GM21576 (cell line): Measurements from ENCODE around the gene TMEM222.

Experiments used
- ATAC-seq: cut with Tn5 transposase; IDR thresholded peaks from one replicate; pipeline ENCODE4 v1.9.1; 2021; ENCODE audit warnings: mild to moderate bottlenecking, moderate library complexity; ENCODE audit not compliant: unreplicated experiment

The TMEM222 gene

GRCh38 chr1:27306071-27306470 lies 15.9 kb upstream of the TMEM222 start:
- ATAC-seq = no peak

- ATAC-seq = no peak
Observed at GRCh38 chr1:27306892-27307761, 14.8 kb upstream of the TMEM222 start.

- no peak for ATAC-seq
Observed at GRCh38 chr1:27307874-27308598, 13.9 kb upstream of the TMEM222 start.

GRCh38 chr1:27314169-27314568 lies 7.8 kb upstream of the TMEM222 start:
- ATAC-seq = no peak

- no peak for ATAC-seq
Observed at GRCh38 chr1:27314737-27315136, 7.2 kb upstream of the TMEM222 start.

DNA sequence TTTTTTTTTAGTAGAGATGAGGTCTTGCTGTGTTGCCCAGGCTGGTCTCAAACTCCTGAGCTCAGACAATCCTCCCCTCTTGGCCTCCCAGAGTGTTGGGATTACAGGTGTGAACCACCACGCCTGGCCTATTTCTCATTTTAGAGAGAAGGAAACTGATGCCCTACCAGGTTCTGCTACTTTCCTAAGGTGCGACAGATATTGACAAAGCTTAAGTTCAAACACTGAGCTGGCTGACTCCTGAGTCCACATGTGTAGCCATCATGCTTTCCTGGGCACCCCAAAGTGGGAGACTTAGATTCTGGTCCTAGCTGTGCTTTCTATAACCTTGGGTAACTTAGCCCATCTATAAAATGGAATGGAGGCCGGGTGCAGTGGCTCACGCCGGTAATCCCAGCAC lies 5.1 kb upstream of the TMEM222 start:
- no peak for ATAC-seq

- no peak for ATAC-seq
Observed at GRCh38 chr1:27318136-27318535, 3.8 kb upstream of the TMEM222 start.

DNA sequence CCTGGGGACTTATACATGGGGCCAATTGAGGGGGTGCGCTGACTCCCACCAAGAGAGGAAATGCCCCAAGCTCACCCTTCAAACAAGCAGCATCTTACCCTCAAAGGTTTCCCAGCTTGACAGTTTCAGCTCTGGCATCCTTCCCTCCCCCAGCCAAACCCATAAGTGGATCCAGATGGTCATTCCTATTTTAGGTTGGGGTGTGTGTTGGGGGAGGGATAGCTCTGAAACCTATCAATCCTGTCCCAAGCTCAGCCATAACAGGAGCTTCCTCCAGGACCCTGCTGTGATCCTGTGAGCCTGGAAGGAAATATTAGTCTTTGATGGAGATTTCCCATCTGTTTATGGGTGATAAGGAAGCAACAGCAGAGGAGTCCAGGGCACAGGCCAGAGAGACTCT lies 3.4 kb upstream of the TMEM222 start:
- no peak for ATAC-seq

- ATAC-seq = no peak
Observed at GRCh38 chr1:27322569-27323240, 742 bp downstream of the TMEM222 start.

GRCh38 chr1:27325286-27325685 lies 3.3 kb downstream of the TMEM222 start:
- no peak for ATAC-seq

- no peak for ATAC-seq
Observed at GRCh38 chr1:27327964-27328363, 6.0 kb downstream of the TMEM222 start.

DNA sequence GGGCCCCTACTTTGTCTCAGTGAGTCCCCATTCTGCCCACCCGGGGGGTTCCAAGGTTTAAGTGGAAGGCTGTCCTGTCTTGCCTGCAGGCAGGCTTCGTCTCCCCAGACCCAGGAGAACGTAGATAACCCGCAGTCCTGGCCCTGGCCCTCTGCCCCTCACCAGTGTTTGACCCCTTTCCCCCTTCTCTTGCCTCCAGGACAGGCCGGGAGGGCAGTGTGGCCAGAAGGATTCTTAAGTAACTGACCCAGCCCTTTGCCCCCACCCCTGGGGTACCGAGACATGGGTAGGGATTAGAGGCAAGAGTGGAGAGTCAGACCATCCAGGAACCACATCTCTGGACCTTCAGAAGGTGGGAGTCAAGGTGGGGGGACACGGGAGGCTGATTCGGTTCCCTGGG lies 8.8 kb downstream of the TMEM222 start:
- no peak for ATAC-seq

GRCh38 chr1:27331426-27331825 lies 9.5 kb downstream of the TMEM222 start:
- ATAC-seq = no peak

GRCh38 chr1:27331922-27332321 lies 10.0 kb downstream of the TMEM222 start:
- no peak for ATAC-seq

GRCh38 chr1:27332536-27333281 lies 10.7 kb downstream of the TMEM222 start:
- no peak for ATAC-seq

- no peak for ATAC-seq
Observed at GRCh38 chr1:27333717-27334279, 11.8 kb downstream of the TMEM222 start.

GRCh38 chr1:27335506-27336422 lies 13.8 kb downstream of the TMEM222 start:
- no peak for ATAC-seq

DNA sequence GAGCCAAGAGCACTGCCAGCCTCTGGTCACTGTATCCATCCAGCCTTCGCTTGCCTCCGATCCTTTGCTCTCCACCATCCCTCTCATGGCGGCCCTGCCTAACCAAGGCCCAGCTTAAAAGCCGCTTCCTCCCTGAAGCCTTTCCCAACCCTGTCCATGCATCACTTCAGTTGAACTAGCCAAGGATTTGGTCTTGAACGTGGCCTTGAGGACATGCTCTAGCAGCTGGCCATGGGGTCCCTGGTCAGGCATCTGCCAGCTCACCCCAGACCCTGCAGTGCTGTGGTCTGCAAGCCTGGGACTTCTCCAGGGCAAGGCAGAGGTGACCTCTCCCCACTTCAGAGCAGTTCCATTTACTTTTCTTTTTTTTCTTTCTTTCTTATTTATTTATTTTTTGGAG lies 14.8 kb downstream of the TMEM222 start:
- no peak for ATAC-seq

DNA sequence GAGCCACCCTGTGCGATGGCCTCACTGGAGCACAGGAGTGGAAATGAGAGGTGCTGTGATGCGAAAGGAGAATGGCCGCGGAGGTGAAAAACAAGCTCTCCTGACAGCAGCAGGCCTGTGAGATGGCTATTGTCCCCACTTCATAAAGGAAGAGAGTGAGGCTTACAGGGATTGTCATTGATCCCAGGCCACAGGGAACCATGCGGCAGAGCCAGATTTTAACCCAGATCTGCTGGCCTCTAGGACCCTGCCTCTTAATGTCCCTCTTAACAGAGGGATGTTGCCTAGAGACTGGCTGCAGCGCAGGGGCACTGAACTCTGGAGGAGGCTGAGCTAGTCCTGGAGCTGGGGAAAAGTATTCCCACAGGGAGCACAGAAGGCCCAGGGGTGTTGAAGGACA lies 16.8 kb downstream of the TMEM222 start:
- ATAC-seq = no peak

- ATAC-seq = no peak
Observed at GRCh38 chr1:27339213-27339612, 17.2 kb downstream of the TMEM222 start.
